Parathyroid adenoma (tissue), 2 donors: ENCODE data around the gene APC2.

Source experiments
- H2AFZ ChIP-seq: fragments of 300-600 bp; sonication (generic); one replicate; pipeline ENCODE4 v1.7.0; 2017; ENCODE audit warnings: antibody characterized with exemption, mild to moderate bottlenecking
- H3K27ac ChIP-seq: fragments of 300-600 bp; sonication (generic); one replicate; pipeline ENCODE4 v1.7.0; 2017
- H3K27me3 ChIP-seq: fragments of 300-600 bp; sonication (generic); one replicate; pipeline ENCODE4 v1.7.0; 2017; ENCODE audit warnings: low read length; ENCODE audit not compliant: control insufficient read depth, insufficient read depth
- H3K36me3 ChIP-seq: fragments of 300-600 bp; sonication (generic); one replicate; pipeline ENCODE4 v1.7.0; 2017; ENCODE audit warnings: low read length; ENCODE audit not compliant: control insufficient read depth, insufficient read depth
- H3K4me1 ChIP-seq: fragments of 300-600 bp; sonication (generic); one replicate; pipeline ENCODE4 v1.7.0; 2017; ENCODE audit warnings: control low read depth
- H3K4me2 ChIP-seq: fragments of 300-600 bp; sonication (generic); one replicate; pipeline ENCODE4 v1.7.0; 2017; ENCODE audit warnings: low read length
- H3K4me3 ChIP-seq: fragments of 300-600 bp; sonication (generic); one replicate; pipeline ENCODE4 v1.7.0; 2017; ENCODE audit warnings: low read depth, low read length
- H3K79me2 ChIP-seq: fragments of 300-600 bp; sonication (generic); one replicate; pipeline ENCODE4 v1.7.0; 2017; ENCODE audit warnings: control low read depth
- H3K9ac ChIP-seq: fragments of 300-600 bp; sonication (generic); one replicate; pipeline ENCODE4 v1.7.0; 2017; ENCODE audit warnings: mild to moderate bottlenecking
- H3K9me3 ChIP-seq: fragments of 300-600 bp; sonication (generic); one replicate; pipeline ENCODE4 v1.7.0; 2017; ENCODE audit warnings: low read length; ENCODE audit not compliant: control insufficient read depth
- CTCF ChIP-seq: fragments of 300-600 bp; sonication (generic); IDR thresholded peaks from one replicate; pipeline ENCODE4 v1.7.0; 2017; ENCODE audit warnings: antibody characterized with exemption, mild to moderate bottlenecking
- donor health status: primary hyperparathyroidism.

APC2 gene

GRCh38 chr19:1494115-1494815 lies 44.3 kb downstream of the APC2 start:
- no peaks in the 10 kb centered on the region for H3K9me3 ChIP-seq
- no peak overlapping the region for H2AFZ ChIP-seq
- no peak overlapping the region for H3K4me2 ChIP-seq
- no peak overlapping the region for H3K9ac ChIP-seq
- H3K27me3 ChIP-seq: no peaks in the 10 kb centered on the region
- no peaks in the 10 kb centered on the region for H3K36me3 ChIP-seq
- no peak for TF ChIP-seq CTCF
- H3K27ac ChIP-seq: no peak overlapping the region
- no peak overlapping the region for H3K4me3 ChIP-seq
- H3K4me1 ChIP-seq: peaks cover 3% of the 10 kb centered on the region
- no peaks in the 10 kb centered on the region for H3K79me2 ChIP-seq

- no peak for TF ChIP-seq CTCF
Measured at GRCh38 chr19:1495051-1495798, 45.3 kb downstream of the APC2 start.

GRCh38 chr19:1495799-1496713 lies 46.1 kb downstream of the APC2 start:
- H2AFZ ChIP-seq: no peak overlapping the region
- H3K4me3 ChIP-seq: no peak overlapping the region
- TF ChIP-seq CTCF: no peak
- no peak overlapping the region for H3K4me2 ChIP-seq
- H3K79me2 ChIP-seq: no peaks in the 10 kb centered on the region
- H3K9me3 ChIP-seq: no peaks in the 10 kb centered on the region
- H3K4me1 ChIP-seq: no peaks in the 10 kb centered on the region
- no peak overlapping the region for H3K9ac ChIP-seq
- no peaks in the 10 kb centered on the region for H3K36me3 ChIP-seq
- no peaks in the 10 kb centered on the region for H3K27me3 ChIP-seq
- no peak overlapping the region for H3K27ac ChIP-seq

More at GRCh38 chr19:1495051-1495798, 45.3 kb downstream of the APC2 start:
- H3K4me1 ChIP-seq: no peaks in the 10 kb centered on the region
- no peak overlapping the region for H3K9ac ChIP-seq
- H3K4me3 ChIP-seq: no peak overlapping the region
- no peaks in the 10 kb centered on the region for H3K79me2 ChIP-seq
- no peak overlapping the region for H3K27ac ChIP-seq
- no peaks in the 10 kb centered on the region for H3K36me3 ChIP-seq
- no peaks in the 10 kb centered on the region for H3K9me3 ChIP-seq
- no peak overlapping the region for H3K4me2 ChIP-seq
- no peak overlapping the region for H2AFZ ChIP-seq
- no peaks in the 10 kb centered on the region for H3K27me3 ChIP-seq

GRCh38 chr19:1496714-1497577 lies 47.0 kb downstream of the APC2 start:
- H2AFZ ChIP-seq: no peak overlapping the region
- no peak overlapping the region for H3K4me2 ChIP-seq
- H3K79me2 ChIP-seq: no peaks in the 10 kb centered on the region
- TF ChIP-seq CTCF: no peak
- no peaks in the 10 kb centered on the region for H3K27me3 ChIP-seq
- no peak overlapping the region for H3K4me3 ChIP-seq
- no peak overlapping the region for H3K27ac ChIP-seq
- no peaks in the 10 kb centered on the region for H3K36me3 ChIP-seq
- no peak overlapping the region for H3K9ac ChIP-seq
- no peaks in the 10 kb centered on the region for H3K4me1 ChIP-seq
- H3K9me3 ChIP-seq: no peaks in the 10 kb centered on the region
